Measurements from ENCODE around the gene GP9. TPM values are rescaled to one million over a fixed set of nuclear protein-coding genes. Genes with fewer than 3 reads are reported as not detected.
A peak's percentile ranks its signal among the peaks of the same experiment; 100 is the strongest.

The GP9 gene
- polyA plus RNA-seq, 1 of the 3 experiments (the other 2 are of a cell fraction): not detected

DNA sequence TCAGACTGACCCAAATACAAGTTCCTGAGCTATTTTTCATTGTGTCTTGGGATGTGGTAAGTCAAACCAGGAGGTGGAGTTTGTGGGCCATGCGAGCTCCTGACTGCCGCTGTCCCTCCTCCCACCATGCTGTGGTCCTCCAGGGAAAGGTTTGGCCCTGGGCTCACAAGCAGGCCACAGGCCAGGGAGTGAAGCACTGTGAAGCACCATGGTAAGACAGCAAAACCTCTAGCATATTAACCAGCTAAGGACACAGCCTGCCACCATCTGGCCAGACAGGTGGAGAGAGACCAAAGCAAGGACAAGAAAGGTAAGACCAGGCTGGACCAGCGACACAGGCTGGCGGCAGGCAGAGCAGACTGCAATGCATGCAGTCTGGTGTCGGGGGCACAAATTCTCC, 45.7 kb downstream of the GP9 start:
- CTCF ChIA-PET: interaction anchor here (0.9 to 3.6 kb wide), 2 partner anchors 11 to 136 kb away, joined by 3 to 20 read pairs; no protein-coding TSS in a partner anchor
- H3K4me1 ChIP-seq (ENCODE audit: control insufficient read depth in 1 of 2, insufficient read depth in 2 of 2, low read depth in 1 of 2, low read length in 1 of 2): no peaks in the 10 kb centered on the region
- POLR2A ChIA-PET: no interaction called here

DNA sequence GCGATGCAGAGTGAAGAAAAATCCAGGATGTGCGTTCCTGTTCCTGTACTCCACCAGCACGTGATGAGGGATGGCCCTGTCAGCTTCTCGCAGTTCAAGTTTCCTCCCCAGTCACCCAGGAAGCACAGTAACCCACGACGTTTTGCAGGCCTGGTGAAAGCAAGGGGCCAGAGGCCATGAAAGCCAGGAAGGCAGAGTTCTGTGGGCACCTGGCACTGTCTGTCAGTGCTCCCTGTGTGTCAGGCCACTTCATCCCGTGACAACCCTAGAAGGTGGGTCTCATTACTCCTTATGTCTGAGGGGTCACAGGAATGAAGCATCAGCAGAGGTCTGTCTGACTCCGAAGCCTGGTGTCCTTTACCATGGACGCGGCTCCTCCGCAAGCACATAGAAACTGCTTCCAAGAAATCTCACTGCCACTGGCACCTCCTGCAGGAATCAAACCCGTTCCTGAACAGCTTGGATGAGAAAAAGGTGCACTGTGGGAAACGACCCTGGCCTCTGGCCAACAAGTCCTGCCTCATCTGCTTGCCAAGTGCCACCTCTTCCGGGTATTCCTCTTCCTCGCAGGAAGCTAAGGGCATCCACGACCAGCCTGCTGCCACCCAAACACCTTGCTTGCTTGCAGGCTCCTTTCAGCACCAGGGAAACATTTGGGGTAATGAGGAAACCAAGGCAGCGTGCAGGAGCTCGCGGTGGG, 46.4 kb downstream of the GP9 start:
- Histone ChIP-seq H3K9ac (no peak overlapping the region), H2AFZ (ENCODE audit: low read depth) (no peak overlapping the region), H3K9me2 (no peaks in the 10 kb centered on the region), H3K4me3 (ENCODE audit: low read depth in 2 of 2, low read length in 1 of 2) (no peak overlapping the region), H3K27ac (ENCODE audit: low read depth in 2 of 2, low read length in 1 of 2) (no peak overlapping the region), H3K79me2 (ENCODE audit: insufficient read depth) (peaks cover 57% of the 10 kb centered on the region), H3K9me3 (no peaks in the 10 kb centered on the region), H4K20me1 (ENCODE audit: insufficient read depth) (peaks cover 47% of the 10 kb centered on the region), H3K36me3 (replicated peaks in 1 of 2; ENCODE audit: control insufficient read depth in 1 of 2, insufficient read depth in 2 of 2, low read length in 1 of 2) (peaks cover 2 to 6% of the 10 kb centered on the region in 2 experiments), H3K4me1 (ENCODE audit: control insufficient read depth in 1 of 2, insufficient read depth in 2 of 2, low read depth in 1 of 2, low read length in 1 of 2) (no peaks in the 10 kb centered on the region), H3K4me2 (no peak overlapping the region), H3F3A (replicated peaks; ENCODE audit: insufficient read depth) (no peaks in the 10 kb centered on the region), H3K27me3 (ENCODE audit: insufficient read depth) (no peaks in the 10 kb centered on the region)
- DNase-seq: no peak
- CTCF ChIA-PET: interaction anchor here (0.9 to 3.6 kb wide), 2 partner anchors 12 to 136 kb away, joined by 3 to 20 read pairs; no protein-coding TSS in a partner anchor
- POLR2A ChIA-PET: no interaction called here
- WGBS (ENCODE audit: low lambda C conversion rate): 86% methylated on average over 16 of the region's 19 CpGs
- TF ChIP-seq TEAD4 (IDR thresholded peaks at IDR 0.05; ENCODE audit: borderline replicate concordance, insufficient read depth) (no peak), SIN3A (IDR thresholded peaks at IDR 0.05; ENCODE audit: borderline replicate concordance, low read depth, low read length) (no peak), FOXM1 (IDR thresholded peaks at IDR 0.05; ENCODE audit: low read depth) (no peak), MEF2A (IDR thresholded peaks at IDR 0.05; ENCODE audit: borderline replicate concordance, low read depth) (no peak), MXI1 (IDR thresholded peaks at IDR 0.05; ENCODE audit: low read depth, low read length) (no peak), RXRA (IDR thresholded peaks at IDR 0.05; ENCODE audit: borderline replicate concordance, low read depth) (no peak), SMC3 (IDR thresholded peaks at IDR 0.05; ENCODE audit: low read depth, low read length) (no peak), EZH2phosphoT487 (IDR thresholded peaks at IDR 0.05; ENCODE audit: borderline replicate concordance, low read depth) (no peak), CHD2 (IDR thresholded peaks at IDR 0.05; ENCODE audit: low read length, partially characterized antibody) (no peak), YY1 (IDR thresholded peaks at IDR 0.05; ENCODE audit: low read depth) (no peak)
- TF ChIP-seq, protein P1, sequence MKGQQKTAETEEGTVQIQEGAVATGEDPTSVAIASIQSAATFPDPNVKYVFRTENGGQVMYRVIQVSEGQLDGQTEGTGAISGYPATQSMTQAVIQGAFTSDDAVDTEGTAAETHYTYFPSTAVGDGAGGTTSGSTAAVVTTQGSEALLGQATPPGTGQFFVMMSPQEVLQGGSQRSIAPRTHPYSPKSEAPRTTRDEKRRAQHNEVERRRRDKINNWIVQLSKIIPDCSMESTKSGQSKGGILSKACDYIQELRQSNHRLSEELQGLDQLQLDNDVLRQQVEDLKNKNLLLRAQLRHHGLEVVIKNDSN (IDR thresholded peaks at IDR 0.05; ENCODE audit: borderline replicate concordance, low read depth): no peak
- TF ChIP-seq, protein P2, sequence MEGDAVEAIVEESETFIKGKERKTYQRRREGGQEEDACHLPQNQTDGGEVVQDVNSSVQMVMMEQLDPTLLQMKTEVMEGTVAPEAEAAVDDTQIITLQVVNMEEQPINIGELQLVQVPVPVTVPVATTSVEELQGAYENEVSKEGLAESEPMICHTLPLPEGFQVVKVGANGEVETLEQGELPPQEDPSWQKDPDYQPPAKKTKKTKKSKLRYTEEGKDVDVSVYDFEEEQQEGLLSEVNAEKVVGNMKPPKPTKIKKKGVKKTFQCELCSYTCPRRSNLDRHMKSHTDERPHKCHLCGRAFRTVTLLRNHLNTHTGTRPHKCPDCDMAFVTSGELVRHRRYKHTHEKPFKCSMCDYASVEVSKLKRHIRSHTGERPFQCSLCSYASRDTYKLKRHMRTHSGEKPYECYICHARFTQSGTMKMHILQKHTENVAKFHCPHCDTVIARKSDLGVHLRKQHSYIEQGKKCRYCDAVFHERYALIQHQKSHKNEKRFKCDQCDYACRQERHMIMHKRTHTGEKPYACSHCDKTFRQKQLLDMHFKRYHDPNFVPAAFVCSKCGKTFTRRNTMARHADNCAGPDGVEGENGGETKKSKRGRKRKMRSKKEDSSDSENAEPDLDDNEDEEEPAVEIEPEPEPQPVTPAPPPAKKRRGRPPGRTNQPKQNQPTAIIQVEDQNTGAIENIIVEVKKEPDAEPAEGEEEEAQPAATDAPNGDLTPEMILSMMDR (IDR thresholded peaks at IDR 0.05): no peak

More for the DNA sequence above, 45.7 kb downstream of the GP9 start:
- Histone ChIP-seq H3F3A (replicated peaks; ENCODE audit: insufficient read depth) (no peaks in the 10 kb centered on the region), H3K4me3 (ENCODE audit: low read depth in 2 of 2, low read length in 1 of 2) (no peak overlapping the region), H2AFZ (ENCODE audit: low read depth) (no peak overlapping the region), H3K9me2 (no peaks in the 10 kb centered on the region), H3K9me3 (no peaks in the 10 kb centered on the region), H3K9ac (no peak overlapping the region), H3K4me2 (no peak overlapping the region), H3K27me3 (ENCODE audit: insufficient read depth) (no peaks in the 10 kb centered on the region), H3K79me2 (ENCODE audit: insufficient read depth) (peaks cover 51% of the 10 kb centered on the region), H3K36me3 (replicated peaks in 1 of 2; ENCODE audit: control insufficient read depth in 1 of 2, insufficient read depth in 2 of 2, low read length in 1 of 2) (peaks cover 2 to 6% of the 10 kb centered on the region in 2 experiments), H4K20me1 (ENCODE audit: insufficient read depth) (peaks cover 47% of the 10 kb centered on the region), H3K27ac (ENCODE audit: low read depth in 2 of 2, low read length in 1 of 2) (no peak overlapping the region)
- no peak for DNase-seq
- TF ChIP-seq FOXM1 (IDR thresholded peaks at IDR 0.05; ENCODE audit: low read depth) (no peak), RAD21 (IDR thresholded peaks at IDR 0.05; ENCODE audit: low read length) (peak; percentile 34)
- WGBS (ENCODE audit: low lambda C conversion rate): 93% methylated on average over 5 of the region's 5 CpGs
